ENCODE measurements around the gene PTGER3. TPM values are rescaled to one million over a fixed set of nuclear protein-coding genes. Genes with fewer than 3 reads are reported as not detected.

PTGER3 gene
- total RNA-seq, 1 experiment from 2014 or later = not detected

- Mint-ChIP-seq H3K9me3 (ENCODE audit: unreplicated experiment) (no peaks in the 10 kb centered on the region), H3K27me3 (ENCODE audit: insufficient read depth, unreplicated experiment) (peaks cover 11% of the 10 kb centered on the region), H3K27ac (ENCODE audit: low read depth, unreplicated experiment) (peak overlapping the region; percentile 100), H3K36me3 (ENCODE audit: insufficient read depth, unreplicated experiment) (peaks cover 48% of the 10 kb centered on the region), H3K4me3 (ENCODE audit: unreplicated experiment) (peak overlapping the region; percentile 97), H3K4me1 (ENCODE audit: insufficient read depth, unreplicated experiment) (peaks cover 12% of the 10 kb centered on the region)
- ChIA-PET POLR2A (interaction anchor here (0.7 to 1.9 kb wide), 18 partner anchors 9 to 878 kb away, joined by 3 to 13 read pairs (median 4); partner anchors contain the start of genes ANKRD13C, CTH, LRRC40 and SRSF11), CTCF (interaction anchor here (0.7 to 1.8 kb wide), 3 partner anchors 9 to 20 kb away, joined by 3 to 6 read pairs (median 4); no protein-coding TSS in a partner anchor)
- no peak for TF ChIP-seq CTCF (IDR thresholded peaks at IDR 0.05; ENCODE audit: unreplicated experiment)
- BruUV-seq (replicated peaks) = TSS peak; percentile 47
- peak; percentile 37 for DNase-seq (ENCODE audit: unreplicated experiment)
- intact Hi-C loops (cut with micrococcal nuclease) = no loop called here
Measured at GRCh38 chr1:71080230-71080738, 32.7 kb upstream of the PTGER3 start.

- peaks cover 15% of the 10 kb centered on the region for H3K4me1 Mint-ChIP-seq (ENCODE audit: insufficient read depth, unreplicated experiment)
- no TSS peak for BruUV-seq (replicated peaks)
- intact Hi-C loops (cut with micrococcal nuclease) = no loop called here
- DNase-seq (ENCODE audit: unreplicated experiment) = no peak
- no peaks in the 10 kb centered on the region for H3K9me3 Mint-ChIP-seq (ENCODE audit: unreplicated experiment)
- no peaks in the 10 kb centered on the region for H3K27me3 Mint-ChIP-seq (ENCODE audit: insufficient read depth, unreplicated experiment)
- no peak overlapping the region for H3K4me3 Mint-ChIP-seq (ENCODE audit: unreplicated experiment)
- TF ChIP-seq CTCF (IDR thresholded peaks at IDR 0.05; ENCODE audit: unreplicated experiment) = no peak
- peaks cover 95% of the 10 kb centered on the region for H3K36me3 Mint-ChIP-seq (ENCODE audit: insufficient read depth, unreplicated experiment)
- H3K27ac Mint-ChIP-seq (ENCODE audit: low read depth, unreplicated experiment) = no peak overlapping the region
- POLR2A ChIA-PET = no interaction called here
- CTCF ChIA-PET = no interaction called here
Measured at GRCh38 chr1:71074681-71075080, 27.1 kb upstream of the PTGER3 start.

- DNase-seq (ENCODE audit: unreplicated experiment) = no peak
- no TSS peak for BruUV-seq (replicated peaks)
- H3K27ac Mint-ChIP-seq (ENCODE audit: low read depth, unreplicated experiment) = no peak overlapping the region
- H3K27me3 Mint-ChIP-seq (ENCODE audit: insufficient read depth, unreplicated experiment) = no peaks in the 10 kb centered on the region
- POLR2A ChIA-PET = interaction anchor here (1.5 kb wide), 1 partner anchor 9 kb away, joined by 3 read pairs; no protein-coding TSS in a partner anchor
- CTCF ChIA-PET = no interaction called here
- H3K4me1 Mint-ChIP-seq (ENCODE audit: insufficient read depth, unreplicated experiment) = peaks cover 8% of the 10 kb centered on the region
- intact Hi-C loops (cut with micrococcal nuclease) = no loop called here
- no peak for TF ChIP-seq CTCF (IDR thresholded peaks at IDR 0.05; ENCODE audit: unreplicated experiment)
- peaks cover 97% of the 10 kb centered on the region for H3K36me3 Mint-ChIP-seq (ENCODE audit: insufficient read depth, unreplicated experiment)
- no peak overlapping the region for H3K4me3 Mint-ChIP-seq (ENCODE audit: unreplicated experiment)
- H3K9me3 Mint-ChIP-seq (ENCODE audit: unreplicated experiment) = no peaks in the 10 kb centered on the region
Measured at GRCh38 chr1:71072273-71072672, 24.7 kb upstream of the PTGER3 start.

GRCh38 chr1:71071720-71072119 is 24.1 kb upstream of the PTGER3 start:
- intact Hi-C loops (cut with micrococcal nuclease) = no loop called here
- no peak overlapping the region for H3K4me3 Mint-ChIP-seq (ENCODE audit: unreplicated experiment)
- POLR2A ChIA-PET = interaction anchor here (1.5 kb wide), 1 partner anchor 10 kb away, joined by 3 read pairs; no protein-coding TSS in a partner anchor
- H3K36me3 Mint-ChIP-seq (ENCODE audit: insufficient read depth, unreplicated experiment) = peaks cover 95% of the 10 kb centered on the region
- no peaks in the 10 kb centered on the region for H3K9me3 Mint-ChIP-seq (ENCODE audit: unreplicated experiment)
- no peak for DNase-seq (ENCODE audit: unreplicated experiment)
- no peak for TF ChIP-seq CTCF (IDR thresholded peaks at IDR 0.05; ENCODE audit: unreplicated experiment)
- H3K27me3 Mint-ChIP-seq (ENCODE audit: insufficient read depth, unreplicated experiment) = no peaks in the 10 kb centered on the region
- peaks cover 8% of the 10 kb centered on the region for H3K4me1 Mint-ChIP-seq (ENCODE audit: insufficient read depth, unreplicated experiment)
- BruUV-seq (replicated peaks) = no TSS peak
- CTCF ChIA-PET = no interaction called here
- no peak overlapping the region for H3K27ac Mint-ChIP-seq (ENCODE audit: low read depth, unreplicated experiment)

All from MCF 10A (cell line).